GM12878 (cell line): ENCODE results near the gene RIPPLY3. TPM values are rescaled to one million over a fixed set of nuclear protein-coding genes. Genes with fewer than 3 reads are reported as not detected.

Experiments
- ATAC-seq: fragments of 200-7000 bp; cut with Tn5 transposase; 3 replicates; pipeline ENCODE4 v1.9.1; 2020; ENCODE audit warnings: mild to moderate bottlenecking, moderate library complexity
- BruUV-seq: library from RNA; stranded (reverse); fragments of 400-500 nt; replicated peaks from 2 replicates; lab custom pipeline; 2021; lab: Mats Ljungman, UMichigan
- CTCF ChIA-PET: fragments of 300-600 bp; sonication (Branson Sonifier 250); formaldehyde crosslinking; extraction: SDS; loops from one replicate; lab custom pipeline; 2021; ENCODE audit warnings: inconsistent platforms; lab: Yijun Ruan, JAX
- POLR2A ChIA-PET: fragments of 350-600 bp; formaldehyde crosslinking; extraction: SDS; loops from one replicate; lab custom pipeline; 2021; ENCODE audit warnings: inconsistent platforms; lab: Charles Lee
- RAD21 ChIA-PET: fragments of 300-600 bp; sonication (Branson Sonifier 250); formaldehyde crosslinking; loops from one replicate; lab custom pipeline; 2023; ENCODE audit warnings: antibody characterized with exemption; ENCODE audit not compliant: unreplicated experiment; lab: Charles Lee
- SMC1A ChIA-PET: fragments of 300-600 bp; sonication (Branson Sonifier 250); formaldehyde crosslinking; loops from one replicate; lab custom pipeline; 2023; ENCODE audit not compliant: unreplicated experiment, uncharacterized antibody; lab: Charles Lee
- DNase-seq: peaks from one replicate; pipeline ENCODE4 v3.0.0-alpha.2; 2011; ENCODE audit warnings: low read depth, low spot score
- FAIRE-seq: peaks from 3 replicates; lab custom pipeline; 2011; peaks lifted over from hg19 to GRCh38; lab: Jason Lieb, UNC
- H2AFZ ChIP-seq: 2 replicates; pipeline ENCODE4 v1.6.0; 2011; ENCODE audit warnings: low read depth, low read length, control low read depth; ENCODE audit not compliant: control insufficient read depth
- H3K27ac ChIP-seq: 2 replicates; pipeline ENCODE4 v1.5.1; 2011; ENCODE audit warnings: control low read depth; ENCODE audit not compliant: control insufficient read depth, insufficient read depth
- H3K27me3 ChIP-seq, 2 experiments: replicated peaks in 1 of 2; 2 replicates each; pipeline versions ENCODE4 v1.6.0 to v1.6.1; 2011; ENCODE audit warnings: low read length in 1 of 2; ENCODE audit not compliant: control insufficient read depth in 2 of 2, insufficient read depth in 2 of 2
- H3K36me3 ChIP-seq, 2 experiments: 2 replicates each; pipeline ENCODE4 v1.5.1; 2011; ENCODE audit warnings: low read length in 1 of 2; ENCODE audit not compliant: control insufficient read depth in 2 of 2, insufficient read depth in 2 of 2
- H3K4me1 ChIP-seq: 2 replicates; pipeline ENCODE4 v1.6.1; 2011; ENCODE audit warnings: mild to moderate bottlenecking, low read length, moderate library complexity, mixed read lengths; ENCODE audit not compliant: control insufficient read depth, insufficient read depth
- H3K4me2 ChIP-seq: 2 replicates; pipeline ENCODE4 v1.6.0; 2011; ENCODE audit warnings: control low read depth; ENCODE audit not compliant: control insufficient read depth, insufficient read depth
- H3K4me3 ChIP-seq: fragments of 200-600 bp; sonication (generic); 2 replicates; pipeline ENCODE4 v1.5.1; 2016
- H3K79me2 ChIP-seq: 2 replicates; pipeline ENCODE4 v1.6.0; 2011; ENCODE audit warnings: low read length; ENCODE audit not compliant: control insufficient read depth, insufficient read depth
- H3K9ac ChIP-seq: 2 replicates; pipeline ENCODE4 v1.8.0; 2011; ENCODE audit warnings: low read length, control low read depth, mixed read lengths; ENCODE audit not compliant: control insufficient read depth, insufficient read depth
- H3K9me3 ChIP-seq: replicated peaks from 3 replicates; pipeline ENCODE4 v1.5.1; 2011; ENCODE audit warnings: mild to moderate bottlenecking, low read length; ENCODE audit not compliant: control insufficient read depth, insufficient read depth
- H4K20me1 ChIP-seq: 2 replicates; pipeline ENCODE4 v1.6.0; 2011; ENCODE audit not compliant: control insufficient read depth, insufficient read depth
- CTCF ChIP-seq, 3 experiments: IDR thresholded peaks in 2 of 3; conservative IDR thresholded peaks in 1 of 3; 2 replicates each; pipeline ENCODE4 v1.5.1; 2011; ENCODE audit warnings: low read depth in 3 of 3, low read length in 3 of 3, mild to moderate bottlenecking in 3 of 3, control low read depth in 2 of 3, moderate library complexity in 2 of 3, inconsistent platforms in 1 of 3, mixed read lengths in 1 of 3; ENCODE audit not compliant: control insufficient read depth in 2 of 3, insufficient read depth in 1 of 3; ENCODE audit errors: extremely low read depth in 1 of 3
- E2F8 ChIP-seq: fragments of 450-650 bp; IDR thresholded peaks from 2 replicates; pipeline ENCODE4 v1.6.1; 2018; ENCODE audit warnings: mild to moderate bottlenecking, low read depth, moderate library complexity; ENCODE audit not compliant: partially characterized antibody
- HDGF ChIP-seq: fragments of 450-650 bp; IDR thresholded peaks from 2 replicates; pipeline ENCODE4 v1.6.1; 2016; ENCODE audit warnings: antibody characterized with exemption
- MTA2 ChIP-seq: fragments of 450-650 bp; IDR thresholded peaks from 2 replicates; pipeline ENCODE4 v1.6.1; 2016; ENCODE audit warnings: low read depth, mild to moderate bottlenecking, moderate library complexity
- NFYA ChIP-seq: IDR thresholded peaks from 2 replicates; pipeline ENCODE4 v1.6.1; 2011; ENCODE audit warnings: low read depth, mild to moderate bottlenecking, low read length, improper control_type of control experiment, borderline replicate concordance
- POLR2AphosphoS5 ChIP-seq: IDR thresholded peaks from 2 replicates; pipeline ENCODE4 v1.6.1; 2011; ENCODE audit warnings: mild to moderate bottlenecking, low read length, inconsistent platforms
- SMARCA5 ChIP-seq: fragments of 450-650 bp; IDR thresholded peaks from 2 replicates; pipeline ENCODE4 v1.6.1; 2017; ENCODE audit warnings: mild to moderate bottlenecking
- TAF1 ChIP-seq: IDR thresholded peaks from 2 replicates; pipeline ENCODE4 v1.6.1; 2011; ENCODE audit warnings: mild to moderate bottlenecking, low read depth, low read length, borderline replicate concordance
- ZZZ3 ChIP-seq: IDR thresholded peaks from 2 replicates; pipeline ENCODE4 v1.6.1; 2011; ENCODE audit warnings: low read depth; ENCODE audit not compliant: control insufficient read depth, insufficient read length
- WGBS: methylation state at CpG from one replicate; pipeline ENCODE4 v1.1.6; 2016; ENCODE audit warnings: low lambda C conversion rate; ENCODE audit not compliant: insufficient replicate concordance, insufficient coverage; ENCODE audit errors: missing lambda C conversion rate; 5-methylcytosine and 5-hydroxymethylcytosine counted together
- in situ Hi-C: fragments of 300-500 bp; cut with MboI; formaldehyde crosslinking; loops from 9 replicates; pipeline ENCODE4 v1.14.3; 2018; ENCODE audit warnings: mixed read lengths
- intact Hi-C: fragments of 100-400 bp; cut with micrococcal nuclease; formaldehyde crosslinking; loops from one replicate; pipeline ENCODE4 v1.14.2; 2022; ENCODE audit not compliant: unreplicated experiment
- polyA plus RNA-seq, 11 experiments: library from polyadenylated mRNA; depleted of rRNA in 4 of 11; unstranded in 6 of 11; stranded (reverse) in 5 of 11; fragments of >200 nt; fragmentation: Nextera tagmentation in 4 of 11; fragmentation: Illumina TruSeq in 1 of 11; extraction: Ambion mirVana in 4 of 11; extraction: Trizol in 1 of 11; gene quantifications; 1 replicate in 1 of 11; 2 replicates in 10 of 11; pipeline versions ENCODE4 v1.2.1 to v1.2.3, GENCODE V29; 2011 to 2016; ENCODE audit warnings: inconsistent platforms in 2 of 11, missing spikeins in 2 of 11, low read depth in 1 of 11
- total RNA-seq, 4 experiments: library from RNA; depleted of rRNA in 3 of 4; stranded (reverse); fragments of >200 nt in 3 of 4; fragmentation: Illumina TruSeq in 1 of 4; extraction: Trizol in 1 of 4; gene quantifications; 2 replicates each; pipeline versions ENCODE4 v1.2.1 to v1.2.3, GENCODE V29; 2013 to 2021

Gene RIPPLY3
- total and polyA plus RNA-seq, 10 of the 15 experiments (the other 5 are each of a cell fraction or from before 2014, with no cell fraction given) = not detected

GRCh38 chr21:36989699-36990507 is 16.6 kb upstream of the RIPPLY3 start (continued):
- TF ChIP-seq E2F8 (no peak), TAF1 (0 out of 2 replicates have a peak, but pooled peaks have one; percentile 10), MTA2 (no peak)

- H3K36me3 ChIP-seq = no peaks in the 10 kb centered on the region
- ChIA-PET CTCF (interaction anchor here (0.7 to 5.8 kb wide), 11 partner anchors 8 to 74 kb away, joined by 3 to 94 read pairs (median 7); partner anchors contain the start of gene HLCS), POLR2A (interaction anchor here (0.7 to 2.4 kb wide), 3 partner anchors 11 to 17 kb away, joined by 3 to 12 read pairs (median 5); no protein-coding TSS in a partner anchor)
- H3K27me3 ChIP-seq = no peaks in the 10 kb centered on the region
- H2AFZ ChIP-seq = peak overlapping the region; percentile 87
- TF ChIP-seq CTCF (IDR thresholded peaks at IDR 0.05 in 2 of 3, conservative IDR thresholded peaks at IDR 0.05 in 1 of 3; ENCODE audit: control insufficient read depth in 2 of 3, extremely low read depth in 1 of 3, insufficient read depth in 1 of 3, low read depth in 3 of 3, low read length in 3 of 3) = 0 out of 6 replicates have a peak, but pooled peaks of 1 of the 3 experiments have one; percentile 0
- no peak for TF ChIP-seq NFYA
- 0 out of 2 replicates have a peak, but pooled peaks have one; percentile 4 for TF ChIP-seq HDGF
- no peak for TF ChIP-seq POLR2AphosphoS5
- TF ChIP-seq ZZZ3 = no peak
- no peak for TF ChIP-seq SMARCA5
- TF ChIP-seq, all 136 proteins: peak for 2
- BruUV-seq = no TSS peak
- ChIA-PET SMC1A (interaction anchor here (1.1 to 4.1 kb wide), 7 partner anchors 8 to 36 kb away, joined by 3 to 23 read pairs (median 3); no protein-coding TSS in a partner anchor), RAD21 (interaction anchor here (0.8 to 2.1 kb wide), 3 partner anchors 13 to 19 kb away, joined by 4 to 19 read pairs (median 6); no protein-coding TSS in a partner anchor)
- Histone ChIP-seq H3K9me3 (no peaks in the 10 kb centered on the region), H3K4me2 (peak overlapping the region; percentile 85; the same call in 1 of the 2 replicates), H3K4me1 (no peaks in the 10 kb centered on the region), H3K9ac (no peak overlapping the region), H4K20me1 (no peaks in the 10 kb centered on the region), H3K4me3 (peak overlapping the region; percentile 76; the same call in 1 of the 2 replicates), H3K27ac (no peak overlapping the region), H3K79me2 (no peaks in the 10 kb centered on the region)
- FAIRE-seq (no peak), DNase-seq (no peak), ATAC-seq (no peak)
- WGBS = 88% methylated on average over 21 of the region's 21 CpGs
- intact Hi-C loops = no loop called here
- in situ Hi-C loops = no loop called here
Measured at GRCh38 chr21:36990508-36991205, 15.8 kb upstream of the RIPPLY3 start.
